Esophagus muscularis mucosa (tissue), 4 donors: Measurements from ENCODE around the gene SIRT2.

ENCODE experiments used
- CTCF ChIP-seq, 3 experiments: fragments of 200-600 bp in 2 of 3; fragments of 450-650 bp in 1 of 3; sonication (generic) in 2 of 3; IDR thresholded peaks; one replicate each; pipeline ENCODE4 v1.5.1; 2017 to 2019; ENCODE audit warnings: antibody characterized with exemption in 3 of 3, mild to moderate bottlenecking in 2 of 3, moderate library complexity in 1 of 3
- EP300 ChIP-seq: sonication (generic); formaldehyde crosslinking; IDR thresholded peaks from one replicate; pipeline ENCODE4 v1.6.1; 2017; ENCODE audit warnings: antibody characterized with exemption
- POLR2A ChIP-seq: fragments of 450-650 bp; IDR thresholded peaks from one replicate; pipeline ENCODE4 v1.6.1; 2017; ENCODE audit warnings: antibody characterized with exemption, moderate library complexity, mild to moderate bottlenecking, low read depth
- POLR2AphosphoS5 ChIP-seq, 2 donors: sonication (generic); formaldehyde crosslinking; IDR thresholded peaks; one replicate each; pipeline ENCODE4 v1.6.1; 2017; ENCODE audit warnings: antibody characterized with exemption in 2 of 2

GRCh38 chr19:38942471-38943181 lies 43.2 kb upstream of the SIRT2 start:
- TF ChIP-seq CTCF (IDR thresholded peaks at IDR 0.05) (no peak), POLR2A (no peak), EP300 (no peak), POLR2AphosphoS5 (IDR thresholded peaks at IDR 0.05) (no peak)
